NK-92 (cell line): Measurements from ENCODE around the gene RBP3.

Source experiments
- DNase-seq: peaks from one replicate; lab custom pipeline; 2025; ENCODE audit not compliant: unreplicated experiment; lab: John Stamatoyannopoulos, UW

Gene RBP3

GRCh38 chr10:47335906-47336305 is 12.3 kb upstream of the RBP3 start:
- no peak for DNase-seq

DNA sequence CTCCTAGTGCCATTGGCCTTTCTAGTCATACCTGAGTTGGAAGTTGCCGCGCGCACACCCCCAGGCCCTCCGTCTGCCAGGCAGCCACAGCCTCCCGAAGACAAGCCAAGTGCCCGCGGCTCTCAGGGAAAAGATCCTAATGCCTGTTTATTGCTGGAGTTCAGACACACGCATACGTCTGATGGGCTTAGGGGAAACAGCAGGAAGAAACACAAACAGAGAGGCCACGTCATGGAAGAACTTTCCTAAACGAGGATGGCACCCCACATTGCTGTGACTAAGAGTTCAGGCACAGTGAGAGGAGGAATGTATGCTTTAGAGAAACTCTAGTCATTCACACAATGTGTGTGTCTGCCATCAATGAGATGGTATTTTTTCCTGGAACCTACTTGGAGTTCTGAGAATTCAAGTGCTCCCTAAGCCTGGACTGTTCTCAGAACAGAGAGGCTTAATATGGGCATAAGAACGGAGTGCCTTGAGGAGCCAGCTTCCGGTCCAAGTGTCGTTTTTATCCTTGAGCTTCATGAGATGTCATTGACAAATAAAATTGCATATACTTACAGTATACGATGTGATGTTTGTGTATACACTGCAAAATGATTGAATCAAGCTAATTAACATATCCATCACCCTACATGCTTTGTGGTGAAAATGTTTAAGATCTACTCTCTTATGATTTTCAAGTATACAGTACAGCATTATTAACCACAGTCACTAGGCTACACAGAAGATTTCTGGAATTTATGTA is 11.6 kb upstream of the RBP3 start:
- DNase-seq = no peak

DNA sequence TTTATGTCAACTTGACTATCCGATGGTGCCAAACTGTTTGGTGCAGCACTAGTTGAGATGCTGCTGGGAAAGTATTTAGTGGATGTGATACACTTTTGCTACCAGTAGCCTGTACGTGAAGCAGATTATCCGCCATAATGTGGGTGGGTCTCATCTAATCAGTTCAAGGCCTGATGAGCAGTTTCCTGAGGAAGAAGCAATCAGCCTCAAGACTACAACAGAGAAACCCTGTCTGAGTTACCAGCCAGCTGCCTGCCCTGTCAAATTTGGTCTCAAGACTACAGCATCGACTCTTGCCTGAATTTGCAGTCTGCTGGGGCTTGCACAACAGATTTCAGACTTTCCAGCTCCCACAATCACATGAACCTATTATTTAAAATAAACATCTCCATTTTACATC is 10.9 kb upstream of the RBP3 start:
- no peak for DNase-seq

- no peak for DNase-seq
Measured at GRCh38 chr10:47339186-47339735, 8.9 kb upstream of the RBP3 start.

GRCh38 chr10:47339759-47340607 is 8.2 kb upstream of the RBP3 start:
- DNase-seq = no peak

DNA sequence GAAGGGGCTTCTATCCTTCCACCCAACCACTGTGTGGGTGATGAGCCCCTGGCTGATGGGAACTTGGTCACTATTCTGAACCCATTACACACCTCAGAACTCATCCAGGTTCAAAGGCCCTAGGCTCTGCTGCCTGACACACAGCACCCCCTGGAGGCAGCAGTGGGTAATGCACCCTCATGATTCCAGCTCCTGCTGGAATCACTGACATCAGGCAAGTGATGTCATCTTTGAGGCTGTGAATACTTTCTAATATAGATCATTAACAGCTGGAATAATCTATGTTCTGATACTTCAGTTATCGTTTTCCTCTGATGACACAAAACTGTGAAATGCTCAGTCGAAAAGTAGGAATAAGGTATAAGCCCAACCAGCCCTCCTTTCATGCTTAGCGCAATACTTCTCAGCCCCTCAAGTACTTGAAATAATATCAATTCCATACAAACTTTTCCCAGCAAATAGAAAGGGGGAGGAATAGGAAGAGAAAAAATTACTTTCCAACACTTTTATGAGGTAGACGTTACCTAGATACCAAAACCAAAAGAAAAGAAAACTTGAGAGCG is 7.5 kb upstream of the RBP3 start:
- DNase-seq = no peak

DNA sequence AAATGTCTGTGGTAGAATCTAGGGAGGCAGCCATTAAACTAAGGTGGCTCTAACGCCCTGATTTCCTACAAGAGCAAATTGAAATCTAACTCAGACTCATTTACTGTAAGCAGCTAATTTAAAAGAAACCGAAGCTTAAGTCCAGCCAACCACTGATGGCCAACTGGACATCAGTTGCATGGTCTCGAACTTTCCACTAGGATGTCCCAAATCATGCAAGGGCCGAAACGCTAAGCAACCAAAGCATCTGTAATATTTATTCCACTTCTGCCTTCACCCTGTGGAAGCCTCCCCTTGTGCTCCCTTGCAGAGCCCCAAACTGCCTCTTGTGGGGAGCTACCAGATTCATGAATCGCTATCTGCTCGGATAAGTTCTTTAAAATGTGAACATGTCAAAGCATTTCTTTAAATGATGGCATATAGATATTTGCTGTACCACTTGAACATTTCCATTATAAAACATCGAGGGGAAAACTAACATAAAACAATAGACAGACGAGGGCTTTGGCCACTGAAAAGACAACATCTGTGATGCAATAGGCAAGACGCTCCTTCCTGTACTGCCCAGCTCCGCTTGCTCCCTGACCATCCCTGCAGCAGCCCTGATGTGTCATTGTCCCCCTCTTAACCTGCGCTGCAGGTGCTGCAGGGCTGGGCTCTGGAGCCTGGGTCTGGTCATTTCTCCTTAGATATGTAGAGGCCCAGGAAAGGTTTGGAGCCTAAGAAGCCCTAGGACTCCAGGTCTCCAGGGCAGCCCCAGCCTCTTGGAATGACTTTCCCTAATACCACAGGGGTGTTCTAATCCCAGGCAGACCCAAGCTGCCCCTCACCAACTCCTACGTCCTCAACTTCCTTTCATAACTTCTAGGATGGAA is 2.9 kb upstream of the RBP3 start:
- DNase-seq = no peak

- DNase-seq = no peak
Measured at GRCh38 chr10:47346581-47347302, 1.4 kb upstream of the RBP3 start.

DNA sequence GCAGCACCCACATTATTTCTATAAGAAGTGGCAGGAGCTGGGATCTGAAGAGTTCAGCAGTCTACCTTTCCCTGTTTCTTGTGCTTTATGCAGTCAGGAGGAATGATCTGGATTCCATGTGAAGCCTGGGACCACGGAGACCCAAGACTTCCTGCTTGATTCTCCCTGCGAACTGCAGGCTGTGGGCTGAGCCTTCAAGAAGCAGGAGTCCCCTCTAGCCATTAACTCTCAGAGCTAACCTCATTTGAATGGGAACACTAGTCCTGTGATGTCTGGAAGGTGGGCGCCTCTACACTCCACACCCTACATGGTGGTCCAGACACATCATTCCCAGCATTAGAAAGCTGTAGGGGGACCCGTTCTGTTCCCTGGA is 874 bp upstream of the RBP3 start:
- no peak for DNase-seq

GRCh38 chr10:47348661-47349470 is 703 bp downstream of the RBP3 start:
- DNase-seq = no peak

GRCh38 chr10:47349516-47349915 is 1.4 kb downstream of the RBP3 start:
- DNase-seq = no peak

GRCh38 chr10:47349941-47350371 is 1.8 kb downstream of the RBP3 start:
- DNase-seq = no peak

GRCh38 chr10:47350671-47351640 is 2.8 kb downstream of the RBP3 start:
- DNase-seq = no peak

DNA sequence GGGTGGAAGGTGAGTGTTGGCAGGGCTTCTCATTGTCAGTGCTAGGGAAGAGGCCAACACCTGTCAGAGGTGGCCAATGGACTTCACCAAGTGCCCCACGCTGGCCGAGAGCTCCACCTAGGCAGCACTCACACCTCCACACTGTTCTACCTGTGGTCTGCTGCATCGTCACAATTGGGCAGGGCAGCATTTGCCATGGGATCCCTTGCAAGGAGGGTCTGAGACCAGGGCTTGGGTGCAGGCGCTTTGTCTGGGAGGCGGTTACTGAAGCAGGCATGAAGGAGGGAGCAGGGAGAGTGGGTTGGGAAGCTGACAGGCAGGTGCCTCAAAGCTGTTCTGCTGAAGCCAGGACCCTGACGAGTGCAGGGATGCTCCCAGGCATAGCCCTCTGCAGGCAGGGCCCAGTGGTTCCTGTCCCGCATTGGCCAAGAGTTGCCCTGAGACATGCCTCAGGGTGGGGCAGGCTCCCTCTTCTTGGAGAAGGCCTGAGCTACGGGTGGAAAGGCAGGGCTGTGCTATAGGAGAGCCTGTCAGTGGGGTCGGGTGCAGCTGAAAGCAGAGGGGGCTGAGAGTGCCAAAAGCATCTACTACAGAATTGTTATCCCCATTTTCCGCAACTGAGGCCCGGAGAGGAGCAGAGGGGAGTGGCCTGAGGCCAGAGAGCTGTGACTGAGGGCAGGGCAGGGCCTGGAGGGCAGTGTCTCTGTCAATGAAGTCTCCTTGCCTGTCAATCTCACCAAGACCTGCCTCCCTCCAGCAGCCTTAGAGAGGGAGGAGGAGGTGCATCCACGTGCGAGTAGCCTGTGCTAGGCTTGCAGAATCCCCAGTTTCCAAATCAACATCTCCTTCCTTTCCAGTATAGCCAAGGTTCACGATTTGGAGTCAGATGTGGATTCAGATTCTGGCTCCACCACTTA is 4.0 kb downstream of the RBP3 start:
- DNase-seq = no peak

- no peak for DNase-seq
Measured at GRCh38 chr10:47353351-47353750, 5.2 kb downstream of the RBP3 start.

GRCh38 chr10:47354165-47354564 is 6.0 kb downstream of the RBP3 start:
- DNase-seq = no peak

DNA sequence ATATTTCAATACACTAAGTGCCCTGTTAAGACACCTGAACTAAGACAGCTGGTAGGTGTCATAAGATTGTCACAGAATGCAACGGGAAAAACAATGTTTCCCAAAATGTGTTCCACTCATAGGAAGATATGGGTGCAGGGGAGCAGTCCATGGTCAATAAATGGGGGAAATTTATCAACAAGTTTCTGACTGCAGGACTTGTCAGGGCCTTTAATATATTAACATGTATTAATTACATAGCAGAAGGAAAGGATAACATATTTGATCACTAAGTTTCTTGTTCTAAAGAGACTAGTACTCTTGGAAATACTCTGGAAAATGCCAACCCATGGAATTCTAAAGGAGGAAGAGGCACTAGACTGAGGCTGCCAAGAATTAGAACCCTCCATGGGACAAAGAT is 6.7 kb downstream of the RBP3 start:
- DNase-seq = no peak
